NCI-H1436 (cell line): Measurements from ENCODE around the gene SRGAP2C.
"Not testable (repeated sequence)": the region's sequence is repeated elsewhere in the genome, so short reads cannot be mapped to it uniquely, and the experiment has no call there.

ENCODE experiments used
- DNase-seq: peaks from one replicate; lab custom pipeline; 2025; lab: John Stamatoyannopoulos, UW

Gene SRGAP2C

DNA sequence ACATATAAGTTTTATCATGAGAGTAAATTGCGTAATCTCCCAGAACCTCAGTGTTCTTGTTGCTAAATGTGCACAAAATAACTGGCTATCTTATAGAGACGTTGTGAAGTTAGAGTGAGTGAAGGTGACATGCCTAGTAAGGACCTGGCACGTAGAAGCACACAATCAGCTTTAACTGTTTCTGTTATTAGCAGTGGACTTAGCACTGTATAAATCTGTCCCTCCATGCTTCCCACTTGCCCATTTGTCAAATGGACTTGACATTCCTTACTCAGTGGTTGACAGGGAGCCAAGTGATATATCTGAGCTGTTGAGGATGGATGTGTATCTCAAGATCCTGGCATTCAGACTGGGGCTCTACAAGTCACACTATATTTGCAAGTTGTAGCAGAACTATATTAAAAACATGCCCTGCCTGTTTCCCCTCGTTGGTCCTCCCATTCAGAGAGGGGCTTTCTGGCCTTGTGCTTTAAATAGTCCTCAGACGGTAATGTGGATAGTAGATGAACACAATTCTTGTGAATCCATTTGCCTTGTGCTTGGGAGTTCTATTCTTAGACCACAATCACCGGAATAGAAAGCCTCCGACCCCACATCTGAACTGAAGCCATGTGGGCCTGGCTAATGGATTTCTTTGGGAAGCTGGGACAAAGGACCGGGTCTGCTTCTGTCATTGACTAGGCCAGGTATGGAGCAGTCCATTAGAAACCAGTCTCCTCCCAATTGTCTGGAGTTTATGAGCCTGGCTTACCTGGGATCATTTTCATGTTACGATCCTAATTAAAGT, 43.0 kb downstream of the SRGAP2C start:
- not testable (repeated sequence) for DNase-seq

GRCh38 chr1:121230636-121231035, 45.9 kb downstream of the SRGAP2C start:
- DNase-seq: not testable (repeated sequence)

- DNase-seq: not testable (repeated sequence)
These were observed 47.8 kb downstream of the SRGAP2C start for GRCh38 chr1:121232445-121233125.

DNA sequence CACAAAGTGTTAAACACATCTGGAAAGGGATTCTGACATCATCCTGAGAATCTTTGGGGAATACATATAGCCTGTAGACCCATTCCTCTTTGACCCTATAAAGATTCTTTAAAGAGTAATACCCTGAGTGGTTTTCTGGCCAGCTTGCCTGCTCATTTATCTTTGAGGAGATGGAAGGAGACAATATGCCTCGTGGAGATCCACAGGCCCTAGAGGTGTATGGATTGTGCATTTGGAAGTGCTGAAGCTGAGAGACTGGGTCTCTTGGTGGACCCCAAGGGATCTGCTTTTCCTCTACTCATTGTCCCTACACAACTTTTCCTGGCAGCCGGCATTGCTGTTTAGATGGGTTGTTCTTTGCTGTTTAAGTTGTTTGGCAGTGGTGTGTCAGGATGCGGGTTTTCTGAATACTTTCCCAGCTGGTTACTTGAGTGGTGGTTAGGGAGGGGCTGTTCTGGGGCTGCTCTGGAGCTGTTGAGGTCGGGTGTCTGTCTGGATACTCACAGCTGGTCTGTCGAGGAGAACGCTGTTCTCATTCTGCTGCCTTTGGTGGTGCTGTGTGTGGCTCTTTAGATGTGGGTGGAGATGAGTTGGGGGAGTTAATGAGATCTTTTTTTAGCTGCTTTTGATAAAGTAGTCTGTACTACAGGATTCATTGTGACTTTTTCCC, 49.5 kb downstream of the SRGAP2C start:
- not testable (repeated sequence) for DNase-seq

DNA sequence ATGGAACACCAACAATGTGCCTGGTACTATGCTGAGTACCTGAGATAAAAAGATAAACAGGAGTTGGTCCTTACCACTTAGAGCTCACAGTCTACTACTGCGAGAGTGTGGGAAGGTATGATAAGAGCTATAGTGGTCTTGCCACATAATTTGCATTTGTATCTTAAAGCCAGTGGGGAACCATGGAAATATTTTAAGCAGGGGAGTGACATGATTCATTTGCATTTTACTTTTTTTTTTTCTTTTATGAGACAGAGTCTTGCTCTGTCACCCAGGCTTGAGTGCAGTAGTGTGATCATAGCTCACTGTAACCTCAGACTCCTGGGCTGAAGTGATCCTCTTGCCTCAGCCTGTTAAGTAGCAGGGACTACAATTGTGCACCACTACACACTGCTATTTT, 53.6 kb downstream of the SRGAP2C start:
- DNase-seq: not testable (repeated sequence)

DNA sequence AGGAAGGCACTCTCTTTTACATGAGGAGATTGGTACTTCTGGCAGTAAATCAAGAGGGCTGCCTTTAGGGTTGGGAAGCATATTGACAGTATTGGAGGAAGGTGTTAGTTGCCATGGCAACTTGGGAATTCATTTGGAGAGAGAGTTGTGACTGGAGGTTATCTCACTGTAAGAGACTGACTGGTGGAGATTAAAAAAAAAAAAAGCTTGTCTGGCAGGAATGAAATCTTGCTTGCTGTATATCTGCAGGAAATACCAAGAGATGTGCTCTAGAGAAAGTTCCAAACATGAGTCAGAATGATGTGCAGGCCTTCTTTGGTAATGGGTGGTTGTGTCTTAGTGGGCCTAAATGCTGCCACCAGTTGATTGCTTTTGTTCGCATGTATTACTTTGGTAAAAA, 59.1 kb downstream of the SRGAP2C start:
- DNase-seq: not testable (repeated sequence)

DNA sequence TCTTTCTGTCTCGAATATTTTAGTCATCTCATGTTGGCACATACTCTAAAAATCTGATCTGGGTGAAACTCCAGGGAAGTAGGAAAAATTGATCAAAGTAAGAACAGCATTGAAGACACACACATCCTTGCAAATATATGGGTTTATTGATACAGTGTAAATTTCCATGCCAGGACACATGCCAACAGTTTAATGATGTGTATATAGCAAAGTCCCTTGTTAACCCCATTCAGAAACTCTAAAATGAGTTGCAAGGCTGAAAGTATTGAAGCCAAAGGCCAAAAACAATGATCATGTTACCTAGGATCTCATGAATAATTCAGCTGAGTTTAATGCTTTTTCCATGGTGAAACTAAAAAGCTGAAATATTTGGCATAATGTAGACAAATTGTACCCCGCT, 61.6 kb downstream of the SRGAP2C start:
- not testable (repeated sequence) for DNase-seq

DNA sequence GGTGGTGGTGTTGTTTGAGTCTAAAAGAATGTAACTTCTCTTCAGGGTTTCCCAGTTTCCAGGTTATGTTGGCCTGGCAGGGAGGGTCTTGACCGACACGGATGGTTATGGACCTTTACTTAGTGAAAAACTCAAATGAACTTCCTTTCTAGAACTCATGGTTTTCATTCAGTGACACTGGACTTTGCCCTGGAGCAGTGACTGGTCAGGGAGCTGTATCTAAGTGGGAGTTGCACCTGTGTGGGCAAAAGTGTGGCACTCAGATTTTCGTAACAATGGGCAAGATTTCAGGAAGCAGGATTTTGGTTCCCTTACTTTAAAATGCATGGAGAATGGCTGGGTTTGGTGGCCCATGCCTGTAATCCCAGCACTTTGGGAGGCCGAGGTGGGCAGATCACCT, 67.9 kb downstream of the SRGAP2C start:
- DNase-seq: not testable (repeated sequence)

GRCh38 chr1:121254618-121255017, 69.8 kb downstream of the SRGAP2C start:
- DNase-seq: not testable (repeated sequence)

DNA sequence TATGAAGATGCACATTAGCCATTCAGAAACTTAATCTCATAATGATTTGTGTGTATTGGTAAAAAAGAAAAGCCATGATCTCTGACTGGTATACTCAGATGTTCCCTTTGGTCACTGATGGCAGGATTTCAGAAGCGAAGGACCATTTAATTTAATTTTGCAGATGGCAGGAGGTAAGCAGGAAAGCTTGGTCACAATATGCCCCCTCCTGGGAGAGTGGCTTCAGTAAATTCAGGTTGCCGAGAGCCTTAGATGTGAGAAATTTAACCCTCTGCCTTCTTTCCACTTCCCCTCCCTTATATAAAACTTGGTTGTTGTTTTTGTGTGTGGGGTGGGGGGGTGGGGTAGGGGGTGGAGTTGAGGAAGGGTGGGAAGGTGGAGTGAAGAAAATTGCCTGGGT, 72.9 kb downstream of the SRGAP2C start:
- not testable (repeated sequence) for DNase-seq

GRCh38 chr1:121258134-121258533, 73.4 kb downstream of the SRGAP2C start:
- not testable (repeated sequence) for DNase-seq

DNA sequence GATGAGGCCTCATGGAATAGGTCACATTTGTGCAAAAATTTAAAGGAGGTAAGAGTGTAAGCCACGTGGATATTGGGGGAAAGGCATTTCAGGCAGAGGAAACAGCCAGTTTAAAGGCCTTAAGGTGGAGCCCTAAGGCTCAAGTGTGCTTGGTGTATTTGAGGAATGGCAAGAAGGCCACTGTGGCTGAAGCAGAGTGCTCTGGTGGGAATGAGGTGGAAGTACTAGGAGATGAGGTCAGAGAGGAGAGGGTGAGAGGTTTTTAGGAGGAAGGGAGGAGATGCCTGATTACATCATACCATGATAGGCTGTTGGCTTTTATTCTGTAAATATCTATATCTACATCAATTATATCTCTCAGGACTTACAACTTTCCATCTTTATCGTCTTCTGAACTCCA, 75.4 kb downstream of the SRGAP2C start:
- DNase-seq: not testable (repeated sequence)

DNA sequence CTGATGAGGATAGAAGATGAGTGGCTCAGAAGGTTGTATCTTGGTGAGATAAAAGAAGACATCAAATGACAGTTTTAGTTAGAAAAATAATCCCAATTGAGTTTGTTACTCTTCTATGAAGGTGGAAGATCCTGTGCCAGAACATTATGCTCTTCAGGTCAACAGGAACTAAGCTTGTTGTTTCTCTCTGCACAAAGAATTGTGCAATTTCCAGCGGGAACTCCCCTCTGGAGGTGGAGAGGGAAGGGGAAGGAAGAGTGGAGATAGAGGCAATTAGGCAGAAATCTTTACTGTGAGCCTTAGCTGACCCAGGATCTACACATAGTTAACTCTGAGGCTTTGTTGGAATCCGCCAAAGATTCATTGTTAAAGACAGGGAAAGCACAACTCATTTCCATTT, 77.4 kb downstream of the SRGAP2C start:
- not testable (repeated sequence) for DNase-seq

- not testable (repeated sequence) for DNase-seq
These were observed 79.0 kb downstream of the SRGAP2C start for GRCh38 chr1:121263789-121264244.

DNA sequence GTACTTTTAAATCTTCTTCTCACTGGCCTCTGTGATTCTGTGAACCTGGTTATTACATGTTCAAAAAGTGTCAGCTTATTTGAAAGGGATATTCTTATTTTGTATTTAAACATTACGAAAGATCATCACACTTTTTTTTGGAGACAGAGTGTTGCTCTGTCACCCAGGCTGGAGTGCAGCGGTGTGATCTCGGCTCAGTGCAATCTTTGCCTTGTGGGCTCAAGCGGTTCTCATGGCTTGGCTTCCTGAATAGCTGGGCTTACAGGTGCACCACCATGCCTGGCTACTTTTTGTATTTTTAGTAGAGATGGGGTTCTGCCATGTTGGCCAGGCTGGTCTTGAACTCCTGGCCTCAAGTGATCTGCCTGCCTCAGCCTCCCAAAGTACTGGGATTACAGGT, 82.3 kb downstream of the SRGAP2C start:
- DNase-seq: not testable (repeated sequence)

DNA sequence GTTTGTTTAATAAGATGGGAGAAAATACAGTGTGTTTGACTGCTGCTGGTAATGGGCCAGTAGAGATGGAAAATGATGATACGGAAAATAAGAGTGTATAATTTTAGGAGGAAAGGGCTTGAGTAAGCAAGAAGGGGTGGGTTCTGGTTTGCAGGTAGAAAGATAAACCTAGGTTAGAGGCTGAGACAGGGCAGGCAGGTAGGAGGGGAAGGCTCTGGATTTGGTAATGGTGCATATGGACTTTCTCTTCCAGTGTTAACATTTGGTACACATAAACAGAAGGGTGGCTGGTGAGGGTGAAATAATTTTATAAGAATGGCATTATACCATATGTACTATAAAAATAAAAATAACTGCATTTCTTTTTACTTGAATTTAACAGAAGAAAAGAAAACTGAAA, 84.5 kb downstream of the SRGAP2C start:
- not testable (repeated sequence) for DNase-seq

DNA sequence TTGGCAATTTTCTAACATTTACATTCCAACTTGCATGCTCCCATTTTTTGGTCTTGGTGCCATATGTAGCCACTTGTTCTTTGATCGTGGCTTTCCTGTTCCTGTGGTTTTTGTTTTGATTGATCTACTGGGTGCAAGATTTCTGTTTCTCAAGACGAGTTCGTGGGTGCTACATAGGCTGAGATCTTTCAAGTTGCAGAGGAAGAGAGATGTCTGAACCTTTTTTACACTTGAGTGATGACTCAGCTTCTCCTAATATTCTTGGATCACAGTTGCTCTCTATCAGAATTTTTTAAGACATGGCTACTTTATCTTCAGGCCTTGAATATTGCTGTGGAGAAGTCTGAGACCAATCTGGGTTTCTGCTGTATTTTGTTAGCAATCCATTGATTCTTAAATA, 85.2 kb downstream of the SRGAP2C start:
- not testable (repeated sequence) for DNase-seq

- DNase-seq: not testable (repeated sequence)
These were observed 86.5 kb downstream of the SRGAP2C start for GRCh38 chr1:121271143-121271715.

DNA sequence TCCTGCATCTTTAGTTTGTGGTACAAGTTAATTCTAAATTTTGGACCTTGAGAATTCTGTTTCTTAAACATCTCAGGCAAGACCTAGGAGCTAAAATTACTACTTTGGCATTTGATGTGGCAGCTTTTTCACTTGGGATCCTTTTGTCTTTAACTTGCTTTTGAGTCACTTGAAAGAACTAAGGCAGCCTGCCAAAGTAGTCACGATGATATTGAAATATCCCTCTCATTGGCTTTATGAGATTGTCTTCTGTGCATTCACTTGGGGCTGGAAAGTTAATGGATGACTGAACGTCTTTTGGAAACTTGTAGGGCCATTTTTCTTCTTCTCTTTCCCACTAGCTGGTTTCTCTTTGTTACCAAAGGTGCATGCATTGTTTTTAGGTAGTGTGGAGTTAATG, 90.7 kb downstream of the SRGAP2C start:
- not testable (repeated sequence) for DNase-seq

DNA sequence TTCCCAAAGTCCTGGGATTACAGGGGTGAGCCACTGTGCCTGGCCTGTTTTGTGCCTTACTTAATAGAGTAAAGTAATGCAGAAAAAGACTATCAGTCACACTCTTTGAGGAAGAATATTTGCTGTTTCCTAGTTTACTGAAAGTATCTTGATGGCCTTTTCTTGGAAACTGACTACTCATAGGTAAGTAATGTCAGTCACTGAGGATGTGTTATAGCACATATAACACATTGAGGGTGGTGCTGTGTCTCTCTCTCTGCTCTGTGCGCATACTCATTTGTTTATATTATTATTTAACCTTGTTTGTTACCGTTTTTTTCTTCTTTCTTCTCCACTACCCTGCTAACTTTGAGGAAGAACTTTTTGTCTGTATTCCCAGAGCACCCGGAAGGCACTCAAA, 93.4 kb downstream of the SRGAP2C start:
- DNase-seq: not testable (repeated sequence)

DNA sequence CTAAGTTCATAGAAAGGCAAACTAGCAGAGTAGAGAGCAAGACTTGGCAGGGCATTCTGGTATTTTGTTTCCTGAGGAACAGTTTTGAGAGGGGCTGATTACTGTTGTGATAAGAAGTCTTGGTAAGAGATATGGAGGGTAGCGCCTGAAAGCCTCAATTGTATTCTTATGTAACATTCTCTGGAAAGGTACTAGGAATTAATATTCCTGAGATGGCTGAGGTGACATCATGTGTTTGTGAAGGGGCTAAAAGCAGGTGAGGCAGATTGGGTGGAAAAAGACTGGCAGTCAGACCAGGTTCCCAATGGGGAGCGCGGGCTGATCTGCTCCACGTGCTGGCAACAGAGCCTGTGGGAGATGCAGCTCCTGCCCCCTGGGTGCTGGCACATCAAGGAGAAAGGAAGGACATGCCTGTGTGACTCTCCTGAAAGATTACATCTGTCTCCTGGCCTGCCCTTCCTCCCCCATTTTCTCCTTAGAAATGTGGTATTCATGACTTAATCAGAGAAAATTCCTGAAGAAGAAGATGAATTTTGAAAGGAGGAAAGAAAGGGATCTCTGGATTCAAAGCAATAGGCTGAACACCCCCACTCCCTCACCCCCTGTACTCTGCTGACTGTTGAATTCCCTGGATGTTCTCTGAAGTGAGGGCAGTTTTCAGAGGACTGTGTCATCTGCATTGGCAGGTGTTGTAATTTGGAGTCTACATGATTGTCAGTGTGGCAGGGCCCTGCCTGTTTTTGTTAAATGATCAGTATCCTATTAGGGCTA, 94.2 kb downstream of the SRGAP2C start:
- not testable (repeated sequence) for DNase-seq

DNA sequence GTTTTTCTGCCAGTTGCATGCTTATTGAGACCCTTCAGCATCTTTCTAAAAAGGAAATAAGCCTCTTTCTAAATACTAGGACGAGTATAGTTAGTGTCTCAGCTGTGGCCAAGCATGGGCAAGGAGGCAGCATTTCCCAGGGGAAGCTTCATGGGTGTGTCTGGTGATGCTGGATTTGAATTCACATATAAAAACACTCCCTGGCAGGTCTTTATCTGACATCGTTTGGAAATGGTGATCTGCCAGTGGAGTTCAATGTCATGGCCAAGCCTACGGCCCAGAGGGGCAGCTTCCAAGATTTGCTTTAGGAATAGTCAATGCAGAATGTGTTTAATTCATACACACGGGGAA, 94.7 kb downstream of the SRGAP2C start:
- DNase-seq: not testable (repeated sequence)
